ENCODE results near the gene ATF1. TPM values are rescaled to one million over a fixed set of nuclear protein-coding genes. Genes with fewer than 3 reads are reported as not detected.
"Not testable (repeated sequence)": the region's sequence is repeated elsewhere in the genome, so short reads cannot be mapped to it uniquely, and the experiment has no call there.

The ATF1 gene
- total and polyA plus RNA-seq, 2 experiments from 2014 or later: 24.7 to 35.5 TPM

DNA sequence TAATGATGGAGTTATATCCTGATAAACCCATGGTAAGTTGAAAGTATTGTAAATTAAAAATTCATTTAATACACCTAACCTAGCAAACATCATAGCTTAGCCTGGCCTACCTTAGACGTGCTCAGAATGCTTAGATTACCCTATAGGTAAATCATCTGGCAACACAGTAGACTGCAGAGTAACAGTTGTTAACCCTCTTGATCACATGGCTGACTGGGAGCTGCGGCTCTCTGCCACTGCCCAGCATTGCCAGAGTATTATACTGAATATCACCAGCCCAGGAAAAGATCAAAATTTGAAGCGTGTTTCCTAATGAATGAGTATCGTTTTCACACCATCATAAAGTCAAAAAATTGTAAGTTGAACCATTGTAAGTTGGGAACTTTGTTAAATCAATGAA is 61.0 kb downstream of the ATF1 start:
- 33% methylated on average over 4 of the region's 4 CpGs for WGBS (ENCODE audit: low lambda C conversion rate, missing lambda C conversion rate)
- Histone ChIP-seq H3K4me1 (ENCODE audit: insufficient read depth) (peaks cover 9% of the 10 kb centered on the region), H2AFZ (no peak overlapping the region), H3K36me3 (replicated peaks; ENCODE audit: insufficient read depth, low read depth) (no peaks in the 10 kb centered on the region), H4K20me1 (ENCODE audit: insufficient read depth, poor library complexity, severe bottlenecking) (no peaks in the 10 kb centered on the region), H3K9me2 (replicated peaks; ENCODE audit: insufficient read depth) (no peaks in the 10 kb centered on the region), H3K4me2 (no peak overlapping the region), H3K4me3 (no peak overlapping the region), H3K27me3 (no peaks in the 10 kb centered on the region), H3K79me2 (no peaks in the 10 kb centered on the region), H3K27ac (peak overlapping the region; percentile 31), H3K9me3 (ENCODE audit: low read depth) (no peaks in the 10 kb centered on the region)
- TF ChIP-seq, protein P1, sequence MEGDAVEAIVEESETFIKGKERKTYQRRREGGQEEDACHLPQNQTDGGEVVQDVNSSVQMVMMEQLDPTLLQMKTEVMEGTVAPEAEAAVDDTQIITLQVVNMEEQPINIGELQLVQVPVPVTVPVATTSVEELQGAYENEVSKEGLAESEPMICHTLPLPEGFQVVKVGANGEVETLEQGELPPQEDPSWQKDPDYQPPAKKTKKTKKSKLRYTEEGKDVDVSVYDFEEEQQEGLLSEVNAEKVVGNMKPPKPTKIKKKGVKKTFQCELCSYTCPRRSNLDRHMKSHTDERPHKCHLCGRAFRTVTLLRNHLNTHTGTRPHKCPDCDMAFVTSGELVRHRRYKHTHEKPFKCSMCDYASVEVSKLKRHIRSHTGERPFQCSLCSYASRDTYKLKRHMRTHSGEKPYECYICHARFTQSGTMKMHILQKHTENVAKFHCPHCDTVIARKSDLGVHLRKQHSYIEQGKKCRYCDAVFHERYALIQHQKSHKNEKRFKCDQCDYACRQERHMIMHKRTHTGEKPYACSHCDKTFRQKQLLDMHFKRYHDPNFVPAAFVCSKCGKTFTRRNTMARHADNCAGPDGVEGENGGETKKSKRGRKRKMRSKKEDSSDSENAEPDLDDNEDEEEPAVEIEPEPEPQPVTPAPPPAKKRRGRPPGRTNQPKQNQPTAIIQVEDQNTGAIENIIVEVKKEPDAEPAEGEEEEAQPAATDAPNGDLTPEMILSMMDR (IDR thresholded peaks at IDR 0.05; ENCODE audit: poor library complexity): no peak
- no peak for TF ChIP-seq EZH2phosphoT487 (IDR thresholded peaks at IDR 0.05; ENCODE audit: low read depth, severe bottlenecking, unreplicated experiment)
- TF ChIP-seq EZH2 (IDR thresholded peaks at IDR 0.05; ENCODE audit: borderline replicate concordance): no peak
- no peak for DNase-seq (ENCODE audit: low spot score)

DNA sequence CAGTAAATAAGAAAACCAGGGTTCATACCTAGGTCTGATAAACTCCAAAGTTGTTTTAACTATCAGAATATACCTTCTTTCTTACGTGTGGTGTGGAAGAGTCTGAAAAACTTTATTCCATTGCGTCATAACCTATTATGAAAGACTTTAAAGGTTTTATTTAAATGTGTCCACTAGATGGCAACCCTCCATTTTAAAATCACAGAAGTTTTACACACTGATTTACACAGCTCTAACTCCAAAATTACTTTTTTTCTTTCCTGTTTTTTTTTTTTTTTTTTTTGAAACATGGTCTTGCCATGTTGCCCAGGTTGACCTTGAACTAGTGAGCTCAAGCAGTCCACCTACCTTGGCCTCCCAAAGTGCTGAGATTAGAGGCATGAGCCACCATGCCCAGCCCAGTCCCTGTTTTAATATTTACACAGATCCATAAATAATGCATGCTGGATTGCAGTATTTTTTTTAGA is 61.5 kb downstream of the ATF1 start:
- H3K27me3 ChIP-seq: no peaks in the 10 kb centered on the region
- H3K9me2 ChIP-seq (replicated peaks; ENCODE audit: insufficient read depth): no peaks in the 10 kb centered on the region
- H3K36me3 ChIP-seq (replicated peaks; ENCODE audit: insufficient read depth, low read depth): no peaks in the 10 kb centered on the region
- peaks cover 9% of the 10 kb centered on the region for H3K4me1 ChIP-seq (ENCODE audit: insufficient read depth)
- H3K4me2 ChIP-seq: no peak overlapping the region
- no peaks in the 10 kb centered on the region for H3K9me3 ChIP-seq (ENCODE audit: low read depth)
- no peaks in the 10 kb centered on the region for H4K20me1 ChIP-seq (ENCODE audit: insufficient read depth, poor library complexity, severe bottlenecking)
- WGBS (ENCODE audit: low lambda C conversion rate, missing lambda C conversion rate): 31% methylated on average over 2 of the region's 2 CpGs
- no peak overlapping the region for H2AFZ ChIP-seq
- peak overlapping the region; percentile 31 for H3K27ac ChIP-seq
- DNase-seq (ENCODE audit: low spot score): peak; percentile 79
- H3K79me2 ChIP-seq: no peaks in the 10 kb centered on the region
- TF ChIP-seq EZH2phosphoT487 (IDR thresholded peaks at IDR 0.05; ENCODE audit: low read depth, severe bottlenecking, unreplicated experiment) (no peak), EZH2 (IDR thresholded peaks at IDR 0.05; ENCODE audit: borderline replicate concordance) (no peak)
- TF ChIP-seq, protein P1 (IDR thresholded peaks at IDR 0.05; ENCODE audit: poor library complexity): peak; percentile 57
- no peak overlapping the region for H3K4me3 ChIP-seq

DNA sequence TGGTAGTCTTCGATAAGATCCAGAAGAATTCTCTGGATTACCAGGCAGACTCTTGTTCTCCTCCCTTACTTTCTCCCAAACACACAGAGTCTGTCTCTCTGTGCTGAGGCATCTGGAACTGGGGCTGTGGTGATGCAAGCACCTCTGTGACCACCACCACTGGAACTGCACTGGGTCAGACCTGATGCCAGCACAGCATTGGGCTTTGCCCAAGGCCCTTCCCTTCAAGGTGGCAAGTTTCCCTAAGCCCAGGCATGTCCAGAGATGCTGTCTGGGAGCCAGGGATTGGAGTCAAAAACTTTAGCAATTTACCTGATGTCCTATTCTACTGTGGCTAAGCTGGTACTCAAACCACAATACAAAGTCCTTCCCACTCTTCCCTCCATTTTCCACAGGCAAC is 64.2 kb downstream of the ATF1 start:
- Histone ChIP-seq H3K9me2 (replicated peaks; ENCODE audit: insufficient read depth) (no peaks in the 10 kb centered on the region), H3K4me3 (no peak overlapping the region), H3K27me3 (no peaks in the 10 kb centered on the region), H3K4me2 (no peak overlapping the region), H3K36me3 (replicated peaks; ENCODE audit: insufficient read depth, low read depth) (no peaks in the 10 kb centered on the region), H3K79me2 (no peaks in the 10 kb centered on the region), H3K27ac (no peak overlapping the region), H3K9me3 (ENCODE audit: low read depth) (no peaks in the 10 kb centered on the region), H2AFZ (no peak overlapping the region), H3K4me1 (ENCODE audit: insufficient read depth) (peaks cover 9% of the 10 kb centered on the region), H4K20me1 (ENCODE audit: insufficient read depth, poor library complexity, severe bottlenecking) (no peaks in the 10 kb centered on the region)
- WGBS (ENCODE audit: low lambda C conversion rate, missing lambda C conversion rate): 93% methylated on average over 1 of the region's 1 CpG
- DNase-seq (ENCODE audit: low spot score): no peak
- TF ChIP-seq, protein P1 (IDR thresholded peaks at IDR 0.05; ENCODE audit: poor library complexity): no peak
- TF ChIP-seq EZH2 (IDR thresholded peaks at IDR 0.05; ENCODE audit: borderline replicate concordance): no peak
- no peak for TF ChIP-seq EZH2phosphoT487 (IDR thresholded peaks at IDR 0.05; ENCODE audit: low read depth, severe bottlenecking, unreplicated experiment)

DNA sequence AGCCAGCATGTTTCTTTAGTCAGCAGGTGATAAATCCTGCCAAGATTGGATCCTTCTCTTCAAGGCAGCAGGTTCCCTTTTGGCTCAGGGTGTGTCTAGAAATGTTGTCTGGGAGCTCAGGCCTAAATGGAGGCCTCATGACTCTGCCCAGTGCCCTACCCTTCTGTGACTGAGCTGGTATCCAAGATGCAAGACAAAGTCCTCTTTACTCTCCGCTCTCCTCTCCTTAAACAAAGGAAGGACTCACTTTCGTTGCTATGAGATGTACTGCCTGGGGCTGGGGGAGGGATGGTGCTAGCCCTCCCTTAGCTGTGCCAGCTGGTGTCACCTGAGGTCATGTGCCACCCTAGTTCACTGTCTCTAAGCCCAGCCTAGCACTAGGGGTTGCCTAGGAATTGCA is 65.0 kb downstream of the ATF1 start:
- no peak overlapping the region for H3K4me2 ChIP-seq
- peaks cover 9% of the 10 kb centered on the region for H3K4me1 ChIP-seq (ENCODE audit: insufficient read depth)
- H2AFZ ChIP-seq: no peak overlapping the region
- no peaks in the 10 kb centered on the region for H3K9me3 ChIP-seq (ENCODE audit: low read depth)
- H3K79me2 ChIP-seq: no peaks in the 10 kb centered on the region
- H3K27me3 ChIP-seq: no peaks in the 10 kb centered on the region
- H3K27ac ChIP-seq: no peak overlapping the region
- WGBS (ENCODE audit: low lambda C conversion rate, missing lambda C conversion rate): 90% methylated on average over 2 of the region's 2 CpGs
- H3K36me3 ChIP-seq (replicated peaks; ENCODE audit: insufficient read depth, low read depth): no peaks in the 10 kb centered on the region
- no peak for TF ChIP-seq EZH2 (IDR thresholded peaks at IDR 0.05; ENCODE audit: borderline replicate concordance)
- TF ChIP-seq, protein P1 (IDR thresholded peaks at IDR 0.05; ENCODE audit: poor library complexity): no peak
- TF ChIP-seq EZH2phosphoT487 (IDR thresholded peaks at IDR 0.05; ENCODE audit: low read depth, severe bottlenecking, unreplicated experiment): no peak
- no peak for DNase-seq (ENCODE audit: low spot score)
- no peaks in the 10 kb centered on the region for H3K9me2 ChIP-seq (replicated peaks; ENCODE audit: insufficient read depth)
- no peak overlapping the region for H3K4me3 ChIP-seq
- H4K20me1 ChIP-seq (ENCODE audit: insufficient read depth, poor library complexity, severe bottlenecking): no peaks in the 10 kb centered on the region

DNA sequence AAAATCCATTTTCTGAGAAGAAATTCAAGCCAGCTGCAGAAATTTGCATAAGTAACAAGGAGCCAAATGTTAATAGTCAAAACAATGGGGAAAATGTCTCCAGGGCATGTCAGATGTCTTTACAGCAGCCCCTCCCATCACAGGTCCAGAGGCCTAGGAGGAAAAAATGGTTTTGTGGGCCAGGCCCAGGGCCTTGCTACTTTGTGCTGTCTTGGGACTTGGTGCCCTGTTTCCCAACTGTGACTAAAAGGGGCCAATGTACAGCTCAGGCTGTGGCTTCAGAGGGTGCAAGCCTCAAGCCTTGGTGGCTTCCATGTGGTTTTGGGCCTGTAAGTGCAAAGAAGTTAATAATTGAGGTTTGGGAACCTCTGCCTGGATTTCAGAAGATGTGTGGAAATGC is 69.9 kb downstream of the ATF1 start:
- not testable (repeated sequence) for H3K4me1 ChIP-seq (ENCODE audit: insufficient read depth); H3K79me2 ChIP-seq; H3K9me2 ChIP-seq (replicated peaks; ENCODE audit: insufficient read depth); H3K9me3 ChIP-seq (ENCODE audit: low read depth); H2AFZ ChIP-seq; H3K27ac ChIP-seq; DNase-seq (ENCODE audit: low spot score); H3K4me2 ChIP-seq; H3K4me3 ChIP-seq; H4K20me1 ChIP-seq (ENCODE audit: insufficient read depth, poor library complexity, severe bottlenecking); H3K36me3 ChIP-seq (replicated peaks; ENCODE audit: insufficient read depth, low read depth); H3K27me3 ChIP-seq
